Measurements from ENCODE around the gene PCYT2. TPM values are rescaled to one million over a fixed set of nuclear protein-coding genes. Genes with fewer than 3 reads are reported as not detected.
A peak's percentile ranks its signal among the peaks of the same experiment; 100 is the strongest.

PCYT2 gene
- total RNA-seq, 1 experiment from 2014 or later, result 167 TPM

DNA sequence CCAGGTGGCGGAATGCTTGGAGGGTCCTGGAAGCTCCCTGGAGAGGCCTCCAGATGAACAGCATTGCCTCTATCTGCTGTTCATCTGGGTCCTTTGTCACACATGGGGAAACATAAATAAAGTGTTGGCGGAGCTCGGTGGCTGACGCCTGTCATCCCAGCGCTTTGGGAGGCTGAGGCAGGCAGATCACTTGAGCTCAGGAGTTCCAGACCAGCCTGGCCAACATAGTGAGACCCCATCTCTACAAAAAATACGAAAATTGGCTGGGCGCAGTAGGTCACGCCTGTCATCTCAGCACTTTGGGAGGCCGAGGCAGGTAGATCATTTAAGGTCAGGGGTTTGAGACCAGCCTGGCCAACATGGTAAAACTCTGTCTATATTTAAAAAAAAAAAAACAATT is 33.7 kb upstream of the PCYT2 start:
- DNase-seq (ENCODE audit: low spot score), result no peak

DNA sequence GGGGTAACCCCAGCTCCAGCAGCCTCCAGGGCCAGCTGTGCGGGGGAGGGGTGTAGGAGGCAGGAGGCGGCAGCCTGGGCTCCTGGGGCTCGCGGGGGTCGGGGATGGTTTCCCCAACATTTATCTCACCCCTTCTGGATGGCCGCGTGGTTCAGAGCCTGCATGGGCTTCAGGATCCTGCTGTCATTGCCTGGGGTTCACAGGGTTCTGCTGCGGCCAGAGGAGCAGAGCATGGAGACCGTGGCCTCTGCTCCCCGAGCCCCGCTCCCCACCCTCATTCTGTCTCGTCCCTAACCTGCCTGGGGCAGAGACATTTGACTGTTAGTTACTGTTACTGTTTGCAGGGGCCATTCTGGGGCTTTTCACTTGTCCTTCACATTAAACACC is 31.0 kb upstream of the PCYT2 start:
- DNase-seq (ENCODE audit: low spot score), result no peak

DNA sequence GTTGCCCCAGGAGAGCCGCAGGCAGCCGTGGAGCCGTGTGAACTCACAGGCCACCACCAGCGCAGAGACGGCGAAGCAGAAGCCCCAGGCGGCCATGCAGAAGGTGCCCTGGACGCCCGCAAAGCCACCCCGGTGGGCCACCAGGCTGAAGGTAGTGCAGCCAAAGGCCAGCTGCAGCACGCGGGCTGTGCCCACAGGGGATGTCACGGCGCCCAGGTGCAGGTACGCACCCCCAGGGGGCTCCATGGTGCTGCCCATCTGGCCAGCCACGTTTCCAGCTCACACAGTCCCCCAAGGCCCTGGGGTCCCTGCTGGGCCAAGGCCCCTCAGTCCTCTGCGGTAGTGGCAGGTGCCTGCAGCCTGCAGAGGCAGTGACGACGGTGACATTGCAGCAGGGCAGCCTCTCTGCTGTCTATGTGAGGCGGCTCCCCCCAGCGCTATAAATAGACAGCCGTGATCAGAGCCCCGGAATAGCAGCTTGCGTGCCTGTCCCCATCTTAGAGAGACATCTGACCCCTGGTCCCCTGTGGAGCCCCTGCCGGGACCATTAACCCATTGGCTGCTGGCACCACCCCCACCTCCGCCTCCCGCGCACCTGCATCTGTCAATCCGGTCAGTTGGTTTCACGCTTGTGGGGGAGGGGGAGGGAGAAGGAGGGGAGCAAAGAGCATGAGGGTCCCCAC is 30.4 kb upstream of the PCYT2 start:
- DNase-seq (ENCODE audit: low spot score), result no peak

DNA sequence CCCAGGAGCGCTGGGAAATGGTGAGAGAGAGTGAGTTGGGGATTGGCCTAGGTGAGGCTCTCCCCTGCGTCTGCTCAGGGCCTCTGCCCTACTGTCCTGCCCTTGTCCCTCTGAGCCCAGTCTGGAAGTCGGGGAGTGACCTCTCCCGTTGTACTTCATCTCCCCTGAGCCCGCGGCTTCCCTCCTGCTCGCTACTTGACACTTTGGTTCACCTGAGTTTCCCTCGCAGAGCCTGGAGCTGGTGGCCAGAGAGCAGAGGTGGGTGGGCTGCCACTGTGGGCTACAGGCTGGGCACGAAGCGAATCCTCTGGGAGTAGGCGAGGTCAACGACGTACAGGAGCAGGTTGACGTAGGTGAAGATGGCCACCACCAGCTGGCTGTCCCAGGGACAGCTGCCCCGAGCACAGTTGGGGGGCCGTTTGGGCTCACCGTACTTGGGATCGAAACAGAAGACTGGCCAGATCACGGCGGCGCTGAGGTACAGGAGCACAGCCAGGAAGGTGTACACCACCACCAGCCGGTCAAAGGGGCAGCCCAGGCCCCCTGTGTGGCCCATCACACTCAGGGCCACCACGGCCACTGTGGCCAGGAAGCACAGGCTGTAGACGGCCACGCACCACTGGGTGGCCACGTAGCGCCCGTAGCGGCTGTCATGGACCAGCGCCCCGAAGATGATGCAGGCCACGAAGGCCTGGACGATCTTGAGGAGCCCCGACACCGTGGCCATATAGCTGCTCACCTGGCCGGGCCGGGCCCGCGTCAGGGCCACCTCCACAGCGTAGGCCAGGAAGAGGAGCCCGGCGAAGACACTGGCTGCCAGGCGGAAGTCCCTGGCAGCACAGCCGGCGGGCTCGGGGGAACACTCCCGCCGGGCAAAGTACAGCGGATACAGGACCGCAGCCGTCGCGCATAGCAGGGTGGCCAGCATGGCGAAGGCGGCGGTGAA is 29.6 kb upstream of the PCYT2 start:
- no peak for DNase-seq (ENCODE audit: low spot score)

DNA sequence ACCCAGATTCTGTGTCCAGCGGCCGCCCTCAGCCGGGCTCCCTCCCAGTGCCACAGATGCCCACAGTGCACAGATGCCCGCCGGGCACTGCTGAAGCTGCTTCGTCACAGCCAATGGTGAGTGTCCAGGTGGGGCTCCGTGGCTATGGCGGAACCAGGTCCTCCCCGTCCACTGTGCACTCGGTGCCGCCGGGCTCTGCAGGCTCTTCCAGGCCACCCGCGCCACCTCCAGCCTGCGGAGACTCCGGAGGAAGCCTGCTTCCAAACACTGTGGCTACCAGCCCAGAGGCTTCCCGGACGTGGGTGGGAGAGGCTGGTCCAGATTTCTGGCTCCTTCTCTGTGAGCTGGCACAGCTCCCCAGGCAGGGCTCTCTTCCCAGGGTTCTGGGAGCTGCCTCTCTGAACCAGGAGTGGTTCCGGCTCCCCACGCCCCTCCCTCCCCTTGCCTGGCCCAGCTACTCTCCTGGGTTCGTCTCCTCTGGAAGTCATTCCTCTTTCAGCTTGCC is 28.7 kb upstream of the PCYT2 start:
- no peak for DNase-seq (ENCODE audit: low spot score)

DNA sequence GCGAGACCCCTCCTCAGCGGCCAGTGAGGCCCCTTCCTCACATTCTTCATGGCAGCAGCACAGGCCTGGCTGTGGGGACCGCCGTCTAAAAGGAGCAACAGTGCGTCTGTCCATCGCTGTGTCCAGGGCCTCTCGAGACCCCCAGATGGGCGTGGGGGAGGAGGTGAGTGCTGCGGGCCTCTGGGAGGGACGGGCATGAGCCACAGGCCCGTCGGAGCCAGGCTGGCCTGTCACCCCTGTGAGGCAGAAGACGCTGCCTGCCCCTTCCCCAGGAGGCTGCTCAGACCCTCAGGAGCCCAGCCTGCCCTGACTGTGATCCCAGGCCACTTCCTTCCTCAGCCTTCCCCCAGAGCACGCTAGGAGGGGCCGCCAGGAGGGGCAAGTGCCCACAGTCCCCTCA is 28.0 kb upstream of the PCYT2 start:
- DNase-seq (ENCODE audit: low spot score), result no peak

DNA sequence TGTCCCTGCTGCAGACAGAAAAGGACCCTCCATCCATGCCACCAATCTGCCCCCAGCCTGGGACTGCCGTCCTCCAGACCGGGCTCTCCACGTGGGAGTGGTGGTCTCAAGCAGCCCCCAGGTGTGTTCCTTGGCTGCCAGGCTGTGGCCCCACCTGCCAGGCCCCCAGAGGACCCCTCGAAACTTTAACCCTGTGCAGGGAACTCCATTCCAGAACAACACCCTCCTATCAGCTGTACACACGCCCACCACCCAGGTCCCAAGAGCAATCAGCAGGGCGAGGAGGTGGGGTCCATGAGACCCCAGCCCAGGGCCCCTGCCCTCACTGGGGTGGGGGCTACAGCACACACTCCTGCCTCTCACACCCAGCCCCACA is 24.5 kb upstream of the PCYT2 start:
- no peak for DNase-seq (ENCODE audit: low spot score)

DNA sequence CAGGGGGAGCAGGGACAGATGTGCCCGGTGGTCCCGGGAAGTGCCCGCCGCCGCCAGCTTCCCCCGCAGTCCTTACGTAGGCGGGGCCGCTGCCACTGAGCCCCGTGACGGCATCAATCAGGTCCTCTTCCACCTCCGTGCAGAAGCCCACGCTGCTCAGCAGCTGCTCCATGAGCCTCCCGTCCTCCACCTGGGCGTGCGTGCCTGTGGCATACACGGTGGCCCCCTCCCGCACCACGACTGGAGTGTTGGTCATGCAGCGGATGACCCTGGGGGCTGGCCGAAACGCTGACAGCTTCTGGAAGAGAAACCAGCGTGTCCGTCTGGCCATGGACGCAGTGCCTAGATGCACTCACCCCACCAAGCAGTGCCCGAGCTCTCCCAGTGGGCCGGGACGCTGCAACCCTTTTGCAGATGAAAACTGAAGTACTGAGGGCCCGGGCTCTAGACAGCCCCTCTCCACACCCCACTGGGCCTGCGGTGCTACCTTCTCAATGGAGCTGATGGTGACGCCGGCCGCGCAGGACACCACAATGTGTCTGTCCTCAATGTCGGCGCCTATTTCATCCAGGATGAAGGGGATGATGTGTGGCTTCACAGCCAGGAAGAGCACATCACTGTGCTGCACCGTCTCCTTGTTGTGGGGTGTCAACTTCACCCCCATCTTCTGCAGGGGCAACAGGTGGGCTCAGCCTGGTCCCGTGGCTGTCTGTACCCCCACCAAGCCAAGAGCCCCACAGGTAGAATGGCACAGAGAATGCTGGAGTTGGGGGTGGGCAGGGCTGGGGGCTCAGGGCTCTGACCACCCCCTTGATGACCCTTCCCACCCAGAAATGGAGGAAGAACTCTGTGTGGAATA is 23.9 kb upstream of the PCYT2 start:
- no peak for DNase-seq (ENCODE audit: low spot score)

DNA sequence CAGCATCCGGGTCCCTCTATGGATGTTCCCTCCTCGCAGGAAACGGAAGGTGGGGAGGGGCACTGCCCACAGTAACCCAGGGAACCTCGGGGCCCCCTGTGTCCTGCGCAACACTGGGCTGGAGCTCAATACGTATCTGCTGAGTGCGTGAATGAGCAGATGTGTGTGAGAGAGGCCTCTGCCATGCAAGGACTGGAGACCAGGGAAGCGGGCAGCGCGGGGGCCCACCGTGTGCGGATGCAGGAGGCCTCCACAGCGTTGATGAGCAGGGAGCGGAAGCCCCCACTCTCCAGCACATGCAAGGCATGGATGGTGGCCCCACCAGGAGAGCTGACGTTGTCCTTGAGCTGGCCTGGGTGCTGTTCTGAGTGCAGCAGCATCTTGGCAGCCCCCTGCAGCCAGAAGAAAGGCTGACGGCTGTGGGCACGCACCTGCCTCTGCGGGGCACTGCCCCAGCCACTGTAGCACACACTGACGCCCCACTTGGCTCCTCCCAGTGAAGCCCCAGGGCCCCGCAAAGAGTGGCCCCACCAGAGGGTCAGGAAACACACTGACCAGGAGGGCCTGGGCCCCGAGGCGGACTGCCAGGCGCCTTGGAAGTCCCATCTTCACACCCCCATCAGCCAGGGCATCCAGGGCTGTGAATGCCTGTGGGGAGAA is 23.0 kb upstream of the PCYT2 start:
- DNase-seq (ENCODE audit: low spot score), result no peak

DNA sequence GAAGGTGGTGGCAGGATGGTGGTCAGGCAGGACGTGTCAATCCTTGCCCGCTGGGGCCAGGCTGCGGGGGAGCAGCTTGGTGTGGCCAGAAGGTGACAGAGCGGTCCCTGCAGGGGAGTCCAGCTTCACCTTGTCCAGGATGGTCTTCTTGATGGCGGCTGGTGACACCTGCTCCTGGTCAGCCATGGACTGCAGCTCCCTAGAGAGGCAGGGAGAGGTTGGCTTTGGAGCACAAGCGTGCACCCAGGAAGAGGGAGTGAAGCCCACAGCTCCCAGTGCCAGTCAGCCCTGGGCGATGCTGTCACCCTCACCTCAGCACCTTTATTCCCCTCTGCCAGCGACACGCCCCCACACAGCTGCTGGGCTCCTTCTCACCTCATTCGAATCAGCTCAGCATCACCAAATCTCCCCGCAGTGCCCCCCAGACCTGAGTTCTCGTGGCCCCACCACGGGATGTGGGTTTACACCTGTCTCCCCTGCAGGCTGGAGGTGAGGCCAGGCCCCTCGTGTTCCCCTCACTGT is 22.0 kb upstream of the PCYT2 start:
- DNase-seq (ENCODE audit: low spot score), result no peak

DNA sequence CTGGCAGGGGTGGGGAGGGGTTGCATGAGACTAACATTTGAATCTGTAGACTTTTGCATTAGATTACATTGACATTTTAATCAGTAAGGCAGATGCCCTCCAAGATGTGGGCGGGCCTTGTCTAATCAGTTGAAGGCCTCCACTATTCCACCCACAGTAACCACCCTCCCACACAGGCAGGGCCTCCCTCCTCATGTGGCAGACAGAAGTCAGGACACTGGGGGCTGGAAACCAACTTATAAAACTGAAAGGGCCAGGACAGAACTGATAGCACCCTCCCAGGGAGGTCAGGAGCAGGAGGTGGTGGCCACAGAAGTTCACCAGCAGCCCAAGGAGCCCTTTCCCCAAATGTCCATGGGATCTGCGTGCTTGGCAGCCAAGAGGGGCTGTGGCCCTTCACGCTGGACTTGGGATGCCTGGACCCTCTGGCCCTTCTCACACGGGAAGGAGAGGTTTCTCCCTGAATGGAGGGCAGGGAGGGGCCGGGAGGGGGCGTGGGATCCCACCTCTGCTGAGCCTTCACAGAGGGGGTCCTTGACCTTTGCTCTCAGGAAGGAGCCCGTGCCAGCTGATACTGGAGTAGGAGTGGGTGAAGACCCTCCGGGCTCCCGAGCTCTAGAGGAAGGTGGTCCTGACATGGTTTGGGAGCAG is 21.3 kb upstream of the PCYT2 start:
- DNase-seq (ENCODE audit: low spot score), result no peak

DNA sequence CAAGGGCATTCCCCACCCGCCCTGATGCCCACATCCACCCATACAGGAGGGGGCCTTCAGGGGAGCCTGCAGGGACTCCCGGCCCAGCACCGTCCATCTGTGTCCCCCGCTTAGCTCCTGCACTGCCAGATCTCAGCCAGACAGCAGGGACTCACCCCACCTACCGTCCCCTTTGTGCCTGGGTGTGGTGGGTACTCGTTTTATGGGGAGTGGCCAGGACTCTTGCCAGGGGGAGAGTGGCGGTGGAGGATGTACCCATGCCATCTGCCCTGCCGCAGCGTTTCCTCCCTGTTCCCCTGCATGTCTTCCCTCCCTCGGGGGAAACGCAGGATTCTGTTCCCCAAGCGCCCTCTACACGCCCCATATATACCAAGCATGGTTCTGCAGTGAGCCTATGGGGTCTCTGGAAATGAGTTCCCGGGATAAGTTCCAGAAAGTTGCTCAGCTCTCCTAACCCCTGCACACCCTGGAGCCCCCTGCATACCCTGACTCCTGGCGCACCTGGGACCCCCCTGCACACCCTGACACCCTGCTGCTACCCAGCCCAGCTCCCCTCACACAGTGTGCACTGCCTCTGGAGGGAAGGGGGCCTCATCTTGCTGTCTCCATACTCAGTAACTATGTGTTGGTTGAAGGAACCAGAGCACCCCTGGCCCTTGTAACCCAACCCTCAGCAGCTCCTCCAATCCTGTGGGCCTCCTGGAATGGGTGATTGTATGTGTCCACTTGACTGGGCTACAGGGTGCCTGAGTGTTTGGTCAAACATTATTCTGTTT is 20.5 kb upstream of the PCYT2 start:
- no peak for DNase-seq (ENCODE audit: low spot score)

DNA sequence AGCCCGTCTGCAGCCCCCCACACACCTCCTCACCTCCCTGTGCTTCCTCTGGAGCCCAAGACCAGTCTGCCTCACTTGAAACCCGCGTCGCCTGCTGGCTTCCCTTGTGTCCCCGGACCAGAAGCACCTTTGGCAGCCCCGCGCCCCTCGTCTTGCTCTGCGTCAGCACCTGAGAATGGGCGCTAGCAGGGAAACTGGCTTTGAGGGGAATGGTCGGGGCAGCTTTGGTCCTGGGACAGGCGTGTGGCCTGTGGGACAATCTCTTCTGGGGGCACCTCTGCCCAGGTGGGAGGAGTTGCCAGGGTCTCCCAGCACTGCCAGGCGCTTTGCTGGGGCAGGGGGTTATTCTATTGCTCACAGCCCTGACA is 20.0 kb upstream of the PCYT2 start:
- no peak for DNase-seq (ENCODE audit: low spot score)

DNA sequence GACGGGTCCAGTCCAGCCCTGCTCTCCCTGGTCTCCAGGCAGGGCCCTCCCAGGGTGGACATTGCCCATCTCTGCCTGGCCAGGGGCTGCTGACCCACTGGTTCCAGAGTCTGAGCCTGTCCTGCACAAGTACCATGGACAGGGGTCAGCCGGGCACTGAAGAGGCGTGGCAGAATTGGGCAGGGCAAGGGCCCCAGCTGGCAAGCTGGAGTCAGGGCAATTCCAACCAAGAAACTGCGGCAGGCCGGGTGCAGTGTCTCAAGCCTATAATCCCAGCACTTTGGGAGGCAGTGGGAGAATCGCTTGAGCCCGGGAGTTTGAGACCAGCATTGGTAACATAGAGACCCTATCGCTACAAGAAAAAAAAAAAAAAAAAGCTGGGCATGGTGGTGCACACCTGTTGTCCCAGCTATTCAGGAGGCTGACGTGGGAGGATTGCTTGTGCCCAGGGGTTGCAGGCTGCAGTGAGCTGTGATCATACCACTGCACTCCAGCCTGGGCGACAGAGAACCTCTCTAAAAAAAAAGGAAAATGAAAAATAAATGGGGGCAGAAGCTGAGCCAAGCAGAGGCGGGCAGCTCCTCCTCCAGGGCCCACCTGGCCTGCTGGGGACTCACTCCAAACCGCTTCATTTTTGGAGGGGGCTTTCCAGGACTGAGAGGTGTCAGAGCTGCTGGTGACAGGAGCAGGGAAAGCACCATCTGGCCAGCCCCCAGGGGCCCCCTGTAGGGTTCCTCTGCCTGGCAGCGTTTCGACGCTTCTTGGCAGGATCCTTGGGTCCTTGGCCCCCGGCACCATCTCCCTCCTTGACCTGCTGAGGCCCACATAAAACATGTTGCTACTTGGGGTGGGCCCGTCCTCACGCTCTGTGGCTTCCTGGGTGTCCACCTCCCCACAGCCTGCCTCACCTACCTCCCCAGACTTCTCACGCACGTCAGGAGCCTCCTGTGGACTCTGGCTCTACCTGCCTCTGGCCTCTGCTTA is 19.2 kb upstream of the PCYT2 start:
- DNase-seq (ENCODE audit: low spot score), result no peak

DNA sequence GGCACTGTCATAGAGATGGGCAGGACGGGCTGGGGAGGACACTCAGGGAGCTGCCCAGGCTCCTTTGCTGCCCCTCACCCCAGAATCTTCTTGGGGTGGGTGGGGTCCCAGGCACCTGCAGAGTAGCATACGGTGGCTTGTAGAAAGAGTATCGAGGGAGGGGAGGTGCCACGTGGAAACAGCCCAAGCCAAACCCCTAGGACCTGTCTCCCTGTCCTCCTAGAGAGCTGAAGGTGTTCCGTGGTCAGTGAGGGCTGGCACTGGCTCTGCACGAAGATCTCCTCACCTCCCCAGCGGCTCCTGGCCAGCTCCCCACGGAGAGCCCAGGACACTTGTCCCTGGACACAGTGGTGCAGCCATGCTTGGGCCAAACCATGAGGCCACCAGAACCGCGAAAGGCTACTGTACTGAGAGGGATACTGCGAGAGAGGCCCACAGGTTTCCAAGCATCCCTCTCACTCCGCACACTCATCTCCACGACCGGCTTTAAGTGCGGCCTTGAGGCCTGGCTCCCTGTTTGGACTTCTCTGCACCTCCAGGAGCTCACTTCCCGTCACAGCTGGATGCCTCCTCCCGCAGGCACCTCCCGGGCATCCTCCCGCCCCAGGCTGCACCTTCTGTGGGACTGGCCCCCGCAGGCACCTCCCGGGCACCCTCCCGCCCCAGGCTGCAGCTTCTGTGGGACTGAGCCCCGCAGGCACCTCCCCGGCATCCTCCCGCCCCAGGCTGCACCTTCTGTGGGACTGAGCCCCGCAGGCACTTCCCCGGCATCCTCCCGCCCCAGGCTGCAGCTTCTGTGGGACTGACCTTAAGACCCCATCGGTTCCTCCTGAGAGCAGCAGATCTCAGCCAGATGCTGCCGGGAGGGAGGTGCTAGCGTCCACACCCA is 18.3 kb upstream of the PCYT2 start:
- no peak for DNase-seq (ENCODE audit: low spot score)

DNA sequence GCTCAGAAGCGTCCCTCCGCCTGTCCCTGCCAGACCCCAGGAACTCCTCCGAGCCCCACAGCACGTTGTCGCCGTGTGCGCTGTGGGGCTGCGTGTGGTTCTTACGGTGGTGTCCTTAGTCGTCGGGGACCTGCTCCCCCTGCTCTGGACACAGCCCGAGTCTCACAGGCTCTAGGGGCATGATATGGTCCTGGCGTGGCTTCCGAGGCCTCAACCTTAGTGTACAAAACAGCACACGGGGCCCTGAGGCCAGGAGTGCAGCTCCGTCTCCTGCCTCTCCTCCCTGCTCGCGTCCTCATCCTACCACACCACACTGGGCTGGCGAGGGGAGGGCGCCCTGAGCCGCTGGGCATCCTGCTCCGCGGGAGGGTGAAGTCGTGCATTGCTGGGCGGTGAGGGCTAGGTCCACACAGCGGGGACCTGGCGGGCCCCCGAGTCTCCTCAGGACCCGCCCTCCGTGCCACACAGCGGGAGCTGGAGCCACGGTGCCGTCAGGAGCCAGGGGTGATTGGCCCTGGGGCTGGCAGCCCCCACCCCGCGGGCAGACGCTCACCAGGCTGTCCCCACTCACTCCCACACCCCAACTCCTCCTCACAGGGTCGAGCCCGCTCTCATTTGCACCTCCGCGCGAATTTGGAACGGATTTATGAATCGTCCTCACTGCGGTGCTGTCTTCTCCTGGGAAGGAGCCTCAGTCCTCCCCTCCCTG is 17.5 kb upstream of the PCYT2 start:
- peak; percentile 37 for DNase-seq (ENCODE audit: low spot score)
